GM18508 (cell line): ENCODE results near the gene TNIP1.
A peak's percentile ranks its signal among the peaks of the same experiment; 100 is the strongest.

Experiments
- ATAC-seq: cut with Tn5 transposase; IDR thresholded peaks from one replicate; pipeline ENCODE4 v1.9.1; 2021; ENCODE audit warnings: moderate number of reproducible peaks; ENCODE audit not compliant: insufficient read depth, unreplicated experiment

The TNIP1 gene

GRCh38 chr5:151086192-151086869 is 5.5 kb upstream of the TNIP1 start:
- no peak for ATAC-seq

DNA sequence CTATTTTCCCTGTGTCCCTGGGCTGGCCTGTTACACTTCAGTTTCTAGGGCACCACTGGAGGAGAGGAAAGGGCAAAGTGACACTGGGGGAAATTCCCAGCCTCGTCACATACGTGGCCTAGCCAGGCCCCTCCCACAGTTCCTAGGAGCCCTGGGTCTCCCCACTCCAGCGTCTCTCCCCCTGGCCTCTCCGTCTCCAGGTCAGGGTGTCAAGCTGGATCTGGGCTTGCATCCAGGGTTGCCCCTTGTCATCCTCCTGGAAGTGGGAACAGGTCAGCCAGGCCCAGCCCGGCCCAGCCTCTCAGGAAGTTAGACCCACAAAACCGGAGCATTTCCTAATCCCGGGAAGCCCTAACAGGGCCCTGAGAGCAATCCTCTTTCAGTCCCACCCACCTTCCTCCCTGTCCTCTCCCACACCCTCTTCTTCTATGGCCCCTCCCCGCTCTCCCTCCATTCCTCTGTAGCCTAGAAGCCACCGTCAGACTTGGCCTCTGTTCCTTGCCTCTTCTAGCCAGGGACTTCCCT is 4.7 kb upstream of the TNIP1 start:
- no peak for ATAC-seq

DNA sequence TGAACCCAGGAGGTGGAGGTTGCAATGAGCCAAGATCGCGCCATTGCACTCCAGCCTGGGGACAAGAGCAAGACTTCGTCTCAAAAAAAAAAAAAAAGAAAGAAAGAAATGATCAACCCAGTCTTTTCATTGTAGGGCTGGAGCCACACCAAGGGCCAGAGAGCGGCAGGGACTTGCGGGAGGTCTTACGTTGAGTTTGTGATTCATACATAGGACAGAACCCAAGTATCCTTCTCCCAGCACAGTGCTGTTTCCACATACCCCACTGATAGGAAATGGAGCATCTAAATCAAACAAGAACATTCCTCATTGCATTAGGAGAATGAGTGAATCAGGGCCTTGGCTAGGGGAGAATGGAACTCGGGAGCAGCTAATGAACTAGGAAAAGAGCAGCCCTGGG is 3.5 kb upstream of the TNIP1 start:
- no peak for ATAC-seq

DNA sequence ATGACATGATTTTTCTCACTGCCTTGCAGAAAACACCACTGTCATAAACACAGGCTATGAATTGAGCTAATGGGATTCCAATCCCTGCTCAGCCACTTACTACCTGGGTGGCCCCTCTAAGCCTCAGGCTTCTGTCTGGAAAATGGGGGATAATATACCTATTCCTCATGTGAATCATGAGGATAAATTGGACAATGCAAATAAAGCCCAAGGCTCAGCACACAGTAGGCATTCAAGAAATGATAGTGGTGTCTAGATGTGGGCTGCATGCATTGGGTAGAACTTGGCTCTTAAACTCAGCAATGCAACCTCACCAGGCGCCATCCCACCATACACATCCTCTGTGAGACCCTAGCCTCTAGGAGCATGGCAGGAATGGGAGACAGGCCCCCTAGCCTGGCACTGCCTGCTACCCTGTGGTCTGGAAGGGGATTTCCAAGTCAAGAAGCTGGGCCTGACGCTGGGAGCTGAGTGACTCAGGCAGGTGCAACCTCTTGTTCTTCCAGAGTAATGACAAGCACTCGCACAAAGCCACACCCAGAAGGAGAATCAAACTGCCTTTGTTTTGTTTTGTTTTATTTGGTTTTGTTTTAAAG is 2.3 kb upstream of the TNIP1 start:
- ATAC-seq, result no peak

GRCh38 chr5:151082282-151082902 is 1.6 kb upstream of the TNIP1 start:
- ATAC-seq, result no peak

DNA sequence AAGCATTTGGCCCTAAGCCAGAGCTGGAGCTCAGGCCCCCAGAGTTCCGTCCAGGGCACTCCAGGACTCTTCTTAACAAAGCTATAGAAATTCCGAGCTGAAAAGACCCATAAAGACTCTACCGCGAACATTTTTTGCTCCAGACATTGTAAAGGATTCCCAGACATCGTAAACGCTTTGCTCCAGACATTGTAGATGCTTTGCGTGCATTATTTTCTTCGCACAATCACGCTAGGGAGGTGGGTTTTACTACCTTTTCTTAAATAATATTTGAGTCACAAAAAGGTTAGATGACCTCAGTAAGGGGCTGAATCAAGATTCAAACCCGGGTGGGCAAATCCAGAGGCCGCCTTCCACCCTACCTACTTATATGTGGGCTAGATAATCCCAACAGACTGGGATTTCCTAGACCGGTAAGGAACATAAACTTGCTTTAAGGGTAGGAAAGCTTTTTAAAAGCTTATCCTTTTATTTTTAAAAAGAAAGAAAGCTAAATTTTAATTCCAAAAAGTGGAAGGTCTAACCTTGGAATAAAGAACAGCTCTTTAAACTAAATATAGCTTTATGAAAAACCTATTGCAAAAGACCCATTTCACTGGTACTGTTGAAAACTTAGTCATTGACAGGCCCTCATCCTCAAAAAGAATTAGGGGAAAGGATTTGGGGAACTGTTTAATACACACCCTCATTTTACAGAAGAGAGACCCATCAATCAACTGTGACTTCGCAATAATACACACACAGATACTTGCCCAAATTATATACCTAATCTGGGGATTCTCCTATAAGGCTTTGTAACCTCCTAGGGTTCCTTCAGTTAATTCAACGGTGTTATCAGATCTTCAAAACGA is 822 bp upstream of the TNIP1 start:
- ATAC-seq, result no peak

- ATAC-seq, result no peak
Measured at GRCh38 chr5:151079838-151080612, 809 bp downstream of the TNIP1 start.

GRCh38 chr5:151078490-151079262 is 2.2 kb downstream of the TNIP1 start:
- ATAC-seq, result peak; percentile 51

GRCh38 chr5:151077967-151078366 is 2.9 kb downstream of the TNIP1 start:
- no peak for ATAC-seq

- ATAC-seq, result no peak
Measured at GRCh38 chr5:151077419-151077818, 3.4 kb downstream of the TNIP1 start.

- ATAC-seq, result no peak
Measured at GRCh38 chr5:151076616-151077015, 4.2 kb downstream of the TNIP1 start.

DNA sequence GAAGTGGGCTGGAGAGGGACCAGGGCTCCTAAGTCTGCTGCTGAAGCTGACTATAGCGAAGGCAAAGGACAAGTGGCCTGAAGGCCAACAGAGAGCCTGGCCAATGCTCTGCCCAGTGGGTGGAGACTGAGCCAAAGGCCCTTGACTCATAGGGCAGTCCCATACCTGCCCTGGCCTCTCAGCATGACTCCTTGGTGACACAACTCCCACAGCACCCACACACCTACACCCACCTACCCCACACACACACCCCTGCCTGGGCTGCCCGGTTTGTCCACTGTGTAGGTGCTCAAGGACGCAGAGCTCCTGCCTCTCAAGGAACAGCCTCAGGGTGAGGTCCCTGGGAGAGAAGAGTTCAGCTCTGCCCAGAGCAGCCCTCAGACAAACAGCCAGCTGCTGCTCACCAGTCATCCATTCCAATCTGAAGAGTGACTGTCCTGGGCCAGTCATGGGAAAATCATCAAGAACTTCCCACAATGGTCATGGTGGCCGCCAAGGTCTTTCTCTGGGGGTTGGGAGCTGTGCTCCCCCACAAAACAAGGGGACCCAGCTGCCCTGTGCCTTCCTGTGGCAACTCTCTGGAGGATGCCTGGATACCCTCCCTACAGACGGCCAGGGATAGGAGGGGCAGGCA is 5.0 kb downstream of the TNIP1 start:
- ATAC-seq, result no peak

- ATAC-seq, result no peak
Measured at GRCh38 chr5:151074557-151074956, 6.3 kb downstream of the TNIP1 start.

GRCh38 chr5:151073280-151073679 is 7.6 kb downstream of the TNIP1 start:
- ATAC-seq, result no peak

DNA sequence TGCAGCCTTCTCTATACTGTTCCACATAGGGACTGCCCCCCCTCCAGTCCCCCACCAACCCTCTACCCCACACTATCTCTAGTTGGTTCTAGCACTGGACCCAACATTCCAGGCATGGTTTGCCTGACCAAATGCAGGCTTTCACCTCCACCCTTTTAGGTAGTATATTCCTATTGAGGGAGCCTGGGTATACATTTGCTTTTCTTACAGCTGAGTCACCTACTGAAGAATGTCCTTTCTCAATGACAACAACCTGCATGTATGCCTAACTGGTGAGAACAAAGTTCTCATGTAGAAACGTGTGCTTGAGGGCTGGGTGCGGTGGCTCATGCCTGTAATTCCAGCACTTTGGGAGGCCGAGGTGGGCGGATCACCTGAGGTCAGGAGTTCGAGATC is 8.2 kb downstream of the TNIP1 start:
- ATAC-seq, result no peak

GRCh38 chr5:151071848-151072629 is 8.8 kb downstream of the TNIP1 start:
- ATAC-seq, result no peak

- no peak for ATAC-seq
Measured at GRCh38 chr5:151071021-151071420, 9.8 kb downstream of the TNIP1 start.

DNA sequence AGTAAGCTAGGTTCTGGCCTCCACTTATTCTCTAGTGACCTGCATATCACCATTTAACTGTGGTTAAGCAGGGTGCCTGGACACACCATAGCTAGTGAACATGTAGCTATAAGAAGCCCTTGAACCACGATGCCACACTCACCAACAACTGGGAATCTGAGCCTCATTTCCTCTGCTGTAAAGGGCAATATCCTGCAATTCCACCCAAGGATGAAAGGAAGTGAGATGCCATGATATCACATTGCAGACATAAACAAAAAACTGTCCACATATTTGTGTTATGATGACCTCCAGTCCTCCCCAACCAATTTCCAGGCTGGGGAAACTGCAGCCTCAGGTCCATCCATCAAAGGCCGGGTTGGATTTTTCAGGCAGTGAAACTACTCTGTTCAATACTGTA is 10.4 kb downstream of the TNIP1 start:
- no peak for ATAC-seq
